ENCODE results near the gene ZGRF1. TPM values are rescaled to one million over a fixed set of nuclear protein-coding genes. Genes with fewer than 3 reads are reported as not detected.

ZGRF1 gene
- total and polyA plus RNA-seq, 9 donors = 1.5 to 6.1 (median 4.5) TPM

- Histone ChIP-seq H3K9me3 (peaks cover 0 to 2% of the 10 kb centered on the region in 2 donors), H3K4me3 (no peak overlapping the region), H3K36me3 (no peaks in the 10 kb centered on the region), H3K27ac (no peak overlapping the region), H3K27me3 (no peaks in the 10 kb centered on the region), H3K4me1 (ENCODE audit: insufficient read depth) (peaks cover 18% of the 10 kb centered on the region)
- intact Hi-C loops (cut with DNase I) = no loop called here
- no peak for DNase-seq
- WGBS, 3 donors = 3 to 5% (median 3%) methylated on average over 34 of the region's 34 CpGs
- TF ChIP-seq POLR2A (IDR thresholded peaks at IDR 0.05) (no peak), CTCF (IDR thresholded peaks at IDR 0.05) (no peak), EP300 (IDR thresholded peaks at IDR 0.05) (no peak)
These were observed 126.2 kb downstream of the ZGRF1 start for GRCh38 chr4:112510291-112511092.

- no peaks in the 10 kb centered on the region for H3K27me3 ChIP-seq
These were observed 127.2 kb downstream of the ZGRF1 start for GRCh38 chr4:112509243-112510141.

GRCh38 chr4:112508356-112508755 is 128.4 kb downstream of the ZGRF1 start:
- Histone ChIP-seq H3K4me1 (ENCODE audit: insufficient read depth) (peaks cover 10% of the 10 kb centered on the region), H3K36me3 (no peaks in the 10 kb centered on the region), H3K4me3 (no peak overlapping the region), H3K27me3 (no peaks in the 10 kb centered on the region), H3K9me3 (no peaks in the 10 kb centered on the region), H3K27ac (no peak overlapping the region)
- 4 to 5% (median 5%) methylated on average over 6 of the region's 6 CpGs for WGBS, 3 donors
- intact Hi-C loops (cut with DNase I) = no loop called here
- no peak for TF ChIP-seq POLR2A (IDR thresholded peaks at IDR 0.05)
- no peak for TF ChIP-seq EP300 (IDR thresholded peaks at IDR 0.05)
- TF ChIP-seq CTCF (IDR thresholded peaks at IDR 0.05) = no peak
- no peak for DNase-seq

More at GRCh38 chr4:112509243-112510141, 127.2 kb downstream of the ZGRF1 start:
- WGBS, 3 donors = 2% methylated on average over 46 of the region's 46 CpGs
- H3K4me1 ChIP-seq (ENCODE audit: insufficient read depth) = peaks cover 12% of the 10 kb centered on the region
- no peaks in the 10 kb centered on the region for H3K36me3 ChIP-seq
- TF ChIP-seq POLR2A (IDR thresholded peaks at IDR 0.05) (no peak), EP300 (IDR thresholded peaks at IDR 0.05) (no peak), CTCF (IDR thresholded peaks at IDR 0.05) (no peak)
- H3K27ac ChIP-seq = no peak overlapping the region
- peaks cover 0 to 2% of the 10 kb centered on the region in 2 donors for H3K9me3 ChIP-seq
- intact Hi-C loops (cut with DNase I) = no loop called here
- DNase-seq = no peak
- H3K4me3 ChIP-seq = no peak overlapping the region

GRCh38 chr4:112504807-112505206 is 131.9 kb downstream of the ZGRF1 start:
- no peak for DNase-seq
- peaks cover 7% of the 10 kb centered on the region for H3K4me1 ChIP-seq (ENCODE audit: insufficient read depth)
- H3K27me3 ChIP-seq = no peaks in the 10 kb centered on the region
- intact Hi-C loops (cut with DNase I) = no loop called here
- H3K4me3 ChIP-seq = no peak overlapping the region
- 79 to 85% (median 83%) methylated on average over 4 of the region's 4 CpGs for WGBS, 3 donors
- H3K27ac ChIP-seq = no peak overlapping the region
- H3K36me3 ChIP-seq = no peaks in the 10 kb centered on the region
- H3K9me3 ChIP-seq = no peaks in the 10 kb centered on the region
- TF ChIP-seq CTCF (IDR thresholded peaks at IDR 0.05) (no peak), POLR2A (IDR thresholded peaks at IDR 0.05) (no peak), EP300 (IDR thresholded peaks at IDR 0.05) (no peak)
